ENCODE measurements around the gene LRP1B.

The LRP1B gene

DNA sequence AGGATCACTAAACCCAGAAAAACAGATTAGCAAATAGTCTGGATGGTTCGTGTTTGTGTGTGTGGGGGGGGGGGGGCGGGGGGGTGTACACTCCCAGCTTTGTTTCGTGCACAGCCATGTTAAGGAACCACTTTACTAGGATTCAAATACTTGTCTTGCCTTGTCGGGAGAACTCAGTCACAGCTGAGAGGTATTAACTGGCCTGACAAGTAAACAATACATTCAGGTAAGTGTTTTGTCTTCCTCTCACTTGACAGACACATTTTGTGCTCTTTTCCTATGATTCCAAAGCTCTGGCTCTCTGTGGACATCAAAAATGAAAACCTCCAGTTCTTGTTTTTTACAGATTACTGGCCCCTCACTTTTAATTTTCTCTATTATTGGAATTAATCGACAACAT is 173.5 kb downstream of the LRP1B start:
- Histone ChIP-seq H3F3A (ENCODE audit: low read depth) (no peaks in the 10 kb centered on the region), H3K4me3 (ENCODE audit: low read length, poor library complexity, severe bottlenecking) (no peak overlapping the region), H3K4me2 (ENCODE audit: low read depth, low read length, poor library complexity, severe bottlenecking) (no peak overlapping the region), H3K36me3 (ENCODE audit: insufficient read depth, low read length) (no peaks in the 10 kb centered on the region), H3K27me3 (ENCODE audit: insufficient read depth, low read length, poor library complexity, severe bottlenecking) (no peaks in the 10 kb centered on the region), H3K79me2 (ENCODE audit: insufficient read depth, low read length) (no peaks in the 10 kb centered on the region), H3K9ac (ENCODE audit: low read depth, low read length, poor library complexity, severe bottlenecking) (no peak overlapping the region), H2AFZ (ENCODE audit: low read length) (no peak overlapping the region), H3K9me2 (replicated peaks; ENCODE audit: low read depth, low read length) (no peaks in the 10 kb centered on the region), H3K4me1 (ENCODE audit: insufficient read depth, low read length, poor library complexity, severe bottlenecking) (no peaks in the 10 kb centered on the region), H3K9me3 (ENCODE audit: insufficient read depth, low read depth, low read length) (no peaks in the 10 kb centered on the region), H4K20me1 (ENCODE audit: insufficient read depth, low read length, poor library complexity, severe bottlenecking) (no peaks in the 10 kb centered on the region)
- TF ChIP-seq, protein P1, sequence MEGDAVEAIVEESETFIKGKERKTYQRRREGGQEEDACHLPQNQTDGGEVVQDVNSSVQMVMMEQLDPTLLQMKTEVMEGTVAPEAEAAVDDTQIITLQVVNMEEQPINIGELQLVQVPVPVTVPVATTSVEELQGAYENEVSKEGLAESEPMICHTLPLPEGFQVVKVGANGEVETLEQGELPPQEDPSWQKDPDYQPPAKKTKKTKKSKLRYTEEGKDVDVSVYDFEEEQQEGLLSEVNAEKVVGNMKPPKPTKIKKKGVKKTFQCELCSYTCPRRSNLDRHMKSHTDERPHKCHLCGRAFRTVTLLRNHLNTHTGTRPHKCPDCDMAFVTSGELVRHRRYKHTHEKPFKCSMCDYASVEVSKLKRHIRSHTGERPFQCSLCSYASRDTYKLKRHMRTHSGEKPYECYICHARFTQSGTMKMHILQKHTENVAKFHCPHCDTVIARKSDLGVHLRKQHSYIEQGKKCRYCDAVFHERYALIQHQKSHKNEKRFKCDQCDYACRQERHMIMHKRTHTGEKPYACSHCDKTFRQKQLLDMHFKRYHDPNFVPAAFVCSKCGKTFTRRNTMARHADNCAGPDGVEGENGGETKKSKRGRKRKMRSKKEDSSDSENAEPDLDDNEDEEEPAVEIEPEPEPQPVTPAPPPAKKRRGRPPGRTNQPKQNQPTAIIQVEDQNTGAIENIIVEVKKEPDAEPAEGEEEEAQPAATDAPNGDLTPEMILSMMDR (conservative IDR thresholded peaks at IDR 0.05; ENCODE audit: low read length), result no peak
- TF ChIP-seq EZH2phosphoT487 (IDR thresholded peaks at IDR 0.05; ENCODE audit: borderline replicate concordance), result no peak

DNA sequence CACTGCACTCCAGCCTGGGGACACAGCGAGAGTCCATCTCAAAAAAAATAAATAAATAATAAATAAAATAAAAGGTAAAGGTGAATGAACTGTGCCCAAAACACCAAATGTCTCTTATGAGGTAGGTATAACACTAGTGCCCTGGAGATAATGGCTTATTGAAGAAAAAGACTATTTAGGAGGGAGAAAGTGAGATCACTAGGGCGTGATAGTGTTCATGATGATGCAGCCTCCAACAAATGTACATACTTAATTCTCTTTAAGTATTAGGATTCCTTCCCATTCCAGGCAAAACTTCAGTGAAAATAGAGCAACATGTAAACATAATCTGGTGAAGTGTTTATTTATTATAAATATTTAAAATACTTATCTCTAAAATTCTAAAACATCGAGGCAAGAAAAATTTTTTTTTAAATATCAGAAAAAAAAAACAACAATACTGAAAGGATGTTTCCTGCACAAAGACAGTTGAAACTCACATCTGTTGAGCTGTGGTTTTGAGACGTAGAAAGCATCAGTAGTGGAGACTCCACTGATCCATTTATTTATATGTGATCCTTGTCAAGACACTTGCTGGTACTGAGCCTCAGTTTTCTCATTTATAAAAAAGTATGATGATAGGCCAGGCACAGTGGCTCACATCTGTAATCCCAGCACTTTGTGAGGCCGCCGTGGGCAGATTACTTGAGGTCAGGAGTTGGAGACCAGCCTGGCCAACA is 183.3 kb downstream of the LRP1B start:
- no peaks in the 10 kb centered on the region for H3K27me3 ChIP-seq (ENCODE audit: insufficient read depth, low read length, poor library complexity, severe bottlenecking)
- H3K36me3 ChIP-seq (ENCODE audit: insufficient read depth, low read length), result no peaks in the 10 kb centered on the region
- no peaks in the 10 kb centered on the region for H3K9me3 ChIP-seq (ENCODE audit: insufficient read depth, low read depth, low read length)
- no peaks in the 10 kb centered on the region for H4K20me1 ChIP-seq (ENCODE audit: insufficient read depth, low read length, poor library complexity, severe bottlenecking)
- no peaks in the 10 kb centered on the region for H3K4me1 ChIP-seq (ENCODE audit: insufficient read depth, low read length, poor library complexity, severe bottlenecking)
- H3K9ac ChIP-seq (ENCODE audit: low read depth, low read length, poor library complexity, severe bottlenecking), result no peak overlapping the region
- no peaks in the 10 kb centered on the region for H3K79me2 ChIP-seq (ENCODE audit: insufficient read depth, low read length)
- H2AFZ ChIP-seq (ENCODE audit: low read length), result no peak overlapping the region
- H3K4me2 ChIP-seq (ENCODE audit: low read depth, low read length, poor library complexity, severe bottlenecking), result no peak overlapping the region
- H3K9me2 ChIP-seq (replicated peaks; ENCODE audit: low read depth, low read length), result no peaks in the 10 kb centered on the region
- TF ChIP-seq EZH2phosphoT487 (IDR thresholded peaks at IDR 0.05; ENCODE audit: borderline replicate concordance), result no peak
- TF ChIP-seq, protein P1 (conservative IDR thresholded peaks at IDR 0.05; ENCODE audit: low read length), result no peak
- H3F3A ChIP-seq (ENCODE audit: low read depth), result no peaks in the 10 kb centered on the region
- no peak overlapping the region for H3K4me3 ChIP-seq (ENCODE audit: low read length, poor library complexity, severe bottlenecking)

DNA sequence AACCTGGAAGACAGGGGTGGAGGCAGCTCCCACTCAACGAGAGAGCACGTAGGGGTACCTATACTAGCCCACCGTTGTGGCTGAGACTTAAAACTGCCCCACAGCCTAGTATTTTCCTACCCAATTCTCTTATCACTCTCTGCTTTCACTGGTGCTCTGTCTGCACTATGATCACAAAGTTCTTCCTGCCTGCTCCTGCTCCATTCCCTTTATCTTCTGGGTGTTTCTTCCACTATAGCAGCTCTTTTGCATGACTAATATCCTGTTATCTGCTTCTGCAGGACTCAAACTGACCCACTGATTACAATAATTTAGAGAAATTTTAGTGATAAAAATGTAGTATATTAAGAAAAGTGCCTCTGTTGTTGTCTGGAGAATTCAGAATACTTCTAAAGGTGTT is 184.8 kb downstream of the LRP1B start:
- Histone ChIP-seq H3F3A (ENCODE audit: low read depth) (no peaks in the 10 kb centered on the region), H3K9ac (ENCODE audit: low read depth, low read length, poor library complexity, severe bottlenecking) (no peak overlapping the region), H3K4me2 (ENCODE audit: low read depth, low read length, poor library complexity, severe bottlenecking) (no peak overlapping the region), H3K9me2 (replicated peaks; ENCODE audit: low read depth, low read length) (no peaks in the 10 kb centered on the region), H3K4me3 (ENCODE audit: low read length, poor library complexity, severe bottlenecking) (no peak overlapping the region), H3K9me3 (ENCODE audit: insufficient read depth, low read depth, low read length) (no peaks in the 10 kb centered on the region), H3K27me3 (ENCODE audit: insufficient read depth, low read length, poor library complexity, severe bottlenecking) (no peaks in the 10 kb centered on the region), H3K36me3 (ENCODE audit: insufficient read depth, low read length) (no peaks in the 10 kb centered on the region), H4K20me1 (ENCODE audit: insufficient read depth, low read length, poor library complexity, severe bottlenecking) (no peaks in the 10 kb centered on the region), H3K79me2 (ENCODE audit: insufficient read depth, low read length) (no peaks in the 10 kb centered on the region), H2AFZ (ENCODE audit: low read length) (no peak overlapping the region), H3K4me1 (ENCODE audit: insufficient read depth, low read length, poor library complexity, severe bottlenecking) (no peaks in the 10 kb centered on the region)
- TF ChIP-seq, protein P1 (conservative IDR thresholded peaks at IDR 0.05; ENCODE audit: low read length), result no peak
- no peak for TF ChIP-seq EZH2phosphoT487 (IDR thresholded peaks at IDR 0.05; ENCODE audit: borderline replicate concordance)
